HCT116 (cell line): Measurements from ENCODE around the gene CXCL1. TPM values are rescaled to one million over a fixed set of nuclear protein-coding genes. Genes with fewer than 3 reads are reported as not detected.

Experiments used
- ATAC-seq: fragments of 200-7000 bp; cut with Tn5 transposase; 2 replicates; pipeline ENCODE4 v1.9.1; 2020; ENCODE audit warnings: mild to moderate bottlenecking, moderate library complexity
- BruUV-seq: library from RNA; stranded (reverse); fragments of 400-500 nt; replicated peaks from 2 replicates; lab custom pipeline; 2021; lab: Mats Ljungman, UMichigan
- CTCF ChIA-PET: fragments of 300-600 bp; sonication (Branson Sonifier 250); formaldehyde crosslinking; loops from one replicate; lab custom pipeline; 2021; ENCODE audit warnings: antibody characterized with exemption; lab: Charles Lee
- POLR2A ChIA-PET: fragments of 300-600, 350-600 bp; sonication (Branson Sonifier 250); formaldehyde crosslinking; loops from one replicate; lab custom pipeline; 2021; ENCODE audit warnings: antibody characterized with exemption; lab: Charles Lee
- RAD21 ChIA-PET, 2 experiments: fragments of 300-600 bp; sonication (Branson Sonifier 250); formaldehyde crosslinking; loops; one replicate each; lab custom pipeline; 2023; ENCODE audit warnings: low total read pairs in 2 of 2; ENCODE audit not compliant: uncharacterized antibody in 2 of 2, unreplicated experiment in 2 of 2, low non-redundant PET in 1 of 2; lab: Charles Lee
- DNase-seq: peaks from one replicate; pipeline ENCODE4 v3.0.0-alpha.2; 2010; ENCODE audit warnings: low read depth, low spot score
- H2AFZ ChIP-seq: fragments of 200-600 bp; shearing (Covaris generic), sonication (generic); 2 replicates; pipeline ENCODE4 v1.6.1; 2017; ENCODE audit warnings: low read depth, mixed run types, mixed read lengths, antibody characterized with exemption, low read length; ENCODE audit not compliant: poor library complexity, severe bottlenecking
- H3K27ac ChIP-seq: 2 replicates; pipeline ENCODE4 v1.5.1; 2012; ENCODE audit warnings: low read depth, low read length
- H3K27me3 ChIP-seq: fragments of 200-600 bp; sonication (generic); 2 replicates; pipeline ENCODE4 v1.6.1; 2016; ENCODE audit warnings: mixed run types, low read length, mixed read lengths; ENCODE audit not compliant: insufficient read depth
- H3K36me3 ChIP-seq, 2 experiments: fragments of 200-500 bp in 1 of 2; fragments of 200-600 bp in 1 of 2; sonication (Bioruptor generic) in 1 of 2; sonication (generic) in 1 of 2; 2 replicates each; pipeline versions ENCODE4 v1.5.1 to v1.6.1; 2014 to 2016; ENCODE audit warnings: low read length in 2 of 2, inconsistent platforms in 1 of 2, mixed read lengths in 1 of 2, mixed run types in 1 of 2; ENCODE audit not compliant: insufficient read depth in 2 of 2, control insufficient read depth in 1 of 2
- H3K4me1 ChIP-seq, 2 experiments: fragments of 200-600 bp in 1 of 2; sonication (generic) in 1 of 2; 2 replicates each; pipeline versions ENCODE4 v1.5.1 to v1.6.1; 2012 to 2017; ENCODE audit warnings: low read length in 2 of 2, inconsistent platforms in 1 of 2, mild to moderate bottlenecking in 1 of 2, mixed read lengths in 1 of 2, mixed run types in 1 of 2, moderate library complexity in 1 of 2; ENCODE audit not compliant: insufficient read depth in 2 of 2, control insufficient read depth in 1 of 2
- H3K4me2 ChIP-seq: fragments of 200-600 bp; sonication (generic); 2 replicates; pipeline ENCODE4 v1.6.1; 2017; ENCODE audit warnings: mixed run types, low read length, mixed read lengths
- H3K4me3 ChIP-seq, 2 experiments: fragments of 200-600 bp in 1 of 2; sonication (generic) in 1 of 2; replicated peaks in 1 of 2; 2 replicates each; pipeline ENCODE4 v1.5.1; 2011 to 2016; ENCODE audit warnings: low read length in 2 of 2, control low read depth in 1 of 2, low read depth in 1 of 2, mild to moderate bottlenecking in 1 of 2, mixed read lengths in 1 of 2, mixed run types in 1 of 2
- H3K79me2 ChIP-seq: fragments of 200-600 bp; sonication (generic); 2 replicates; pipeline ENCODE4 v1.6.1; 2017; ENCODE audit warnings: mild to moderate bottlenecking, mixed run types, low read length, moderate library complexity, mixed read lengths; ENCODE audit not compliant: insufficient read depth
- H3K9ac ChIP-seq: fragments of 200-600 bp; sonication (generic); 2 replicates; pipeline ENCODE4 v1.6.1; 2016; ENCODE audit warnings: low read length, mixed read lengths
- H3K9me2 ChIP-seq: fragments of 200-600 bp; sonication (generic), shearing (Covaris generic); 2 replicates; pipeline ENCODE4 v1.6.1; 2017; ENCODE audit warnings: mixed run types, mild to moderate bottlenecking, moderate library complexity; ENCODE audit not compliant: insufficient read depth
- H3K9me3 ChIP-seq, 2 experiments: fragments of 200-500 bp in 1 of 2; fragments of 200-600 bp in 1 of 2; sonication (Bioruptor generic) in 1 of 2; sonication (generic) in 1 of 2; 2 replicates each; pipeline ENCODE4 v1.6.1; 2014 to 2017; ENCODE audit warnings: low read length in 2 of 2, mixed read lengths in 2 of 2, inconsistent platforms in 1 of 2, low read depth in 1 of 2, mild to moderate bottlenecking in 1 of 2, mixed run types in 1 of 2, moderate library complexity in 1 of 2; ENCODE audit not compliant: control insufficient read depth in 1 of 2, insufficient read depth in 1 of 2
- H4K20me1 ChIP-seq: fragments of 200-600 bp; sonication (generic), shearing (Covaris generic); 2 replicates; pipeline ENCODE4 v1.6.1; 2017; ENCODE audit warnings: mixed run types, mild to moderate bottlenecking, moderate library complexity; ENCODE audit not compliant: insufficient read depth
- CBX3 ChIP-seq: IDR thresholded peaks from 2 replicates; pipeline ENCODE4 v1.6.1; 2012; ENCODE audit warnings: low read depth
- CEBPB ChIP-seq: IDR thresholded peaks from 2 replicates; pipeline ENCODE4 v1.6.1; 2012; ENCODE audit warnings: low read depth
- ELF1 ChIP-seq: IDR thresholded peaks from 2 replicates; pipeline ENCODE4 v1.6.1; 2012; ENCODE audit warnings: low read depth, borderline replicate concordance
- EZH2 ChIP-seq: fragments of 200-600 bp; sonication (generic); IDR thresholded peaks from 2 replicates; pipeline ENCODE4 v1.6.1; 2017; ENCODE audit warnings: antibody characterized with exemption, mixed run types
- EZH2phosphoT487 ChIP-seq: fragments of 200-600 bp; IDR thresholded peaks from 2 replicates; pipeline ENCODE4 v1.6.1; 2018; ENCODE audit warnings: antibody characterized with exemption, borderline replicate concordance
- POLR2A ChIP-seq: IDR thresholded peaks from 2 replicates; pipeline ENCODE4 v1.7.0; 2011; ENCODE audit warnings: borderline replicate concordance; ENCODE audit not compliant: insufficient read depth, insufficient read length; ENCODE audit errors: extremely low read depth
- SIN3A ChIP-seq: IDR thresholded peaks from 2 replicates; pipeline ENCODE4 v1.6.1; 2012; ENCODE audit warnings: low read depth
- SP1 ChIP-seq: IDR thresholded peaks from 2 replicates; pipeline ENCODE4 v1.6.1; 2012; ENCODE audit warnings: low read depth
- SRF ChIP-seq: IDR thresholded peaks from 2 replicates; pipeline ENCODE4 v1.6.1; 2012; ENCODE audit warnings: low read depth
- TCF7L2 ChIP-seq: IDR thresholded peaks from 2 replicates; pipeline ENCODE4 v1.7.0; 2011; ENCODE audit warnings: borderline replicate concordance, inconsistent platforms; ENCODE audit not compliant: insufficient read depth, insufficient read length; ENCODE audit errors: extremely low read depth
- ZFX ChIP-seq: fragments of 450-650 bp; IDR thresholded peaks from 2 replicates; pipeline ENCODE4 v1.6.1; 2017
- ZNF274 ChIP-seq: fragments of 200-500 bp; sonication (Bioruptor generic); IDR thresholded peaks from 2 replicates; pipeline ENCODE4 v1.6.1; 2014; ENCODE audit warnings: mild to moderate bottlenecking, low read depth, low read length, inconsistent platforms
- intact Hi-C: fragments of 100-400 bp; cut with micrococcal nuclease; formaldehyde crosslinking; loops from 2 replicates; pipeline ENCODE4 v1.10.0; 2022
- total RNA-seq: library from RNA; stranded (reverse); gene quantifications from one replicate; pipeline ENCODE4 v1.2.1, GENCODE V29; 2021; ENCODE audit not compliant: unreplicated experiment
- TF ChIP-seq, protein P1 (sequence below): IDR thresholded peaks from 2 replicates; pipeline ENCODE4 v1.6.1; 2012; ENCODE audit warnings: low read depth
- TF ChIP-seq, protein P2 (sequence below): IDR thresholded peaks from 2 replicates; pipeline ENCODE4 v1.6.1; 2012

CXCL1 gene
- total RNA-seq, 1 experiment from 2014 or later: 2.5 TPM

DNA sequence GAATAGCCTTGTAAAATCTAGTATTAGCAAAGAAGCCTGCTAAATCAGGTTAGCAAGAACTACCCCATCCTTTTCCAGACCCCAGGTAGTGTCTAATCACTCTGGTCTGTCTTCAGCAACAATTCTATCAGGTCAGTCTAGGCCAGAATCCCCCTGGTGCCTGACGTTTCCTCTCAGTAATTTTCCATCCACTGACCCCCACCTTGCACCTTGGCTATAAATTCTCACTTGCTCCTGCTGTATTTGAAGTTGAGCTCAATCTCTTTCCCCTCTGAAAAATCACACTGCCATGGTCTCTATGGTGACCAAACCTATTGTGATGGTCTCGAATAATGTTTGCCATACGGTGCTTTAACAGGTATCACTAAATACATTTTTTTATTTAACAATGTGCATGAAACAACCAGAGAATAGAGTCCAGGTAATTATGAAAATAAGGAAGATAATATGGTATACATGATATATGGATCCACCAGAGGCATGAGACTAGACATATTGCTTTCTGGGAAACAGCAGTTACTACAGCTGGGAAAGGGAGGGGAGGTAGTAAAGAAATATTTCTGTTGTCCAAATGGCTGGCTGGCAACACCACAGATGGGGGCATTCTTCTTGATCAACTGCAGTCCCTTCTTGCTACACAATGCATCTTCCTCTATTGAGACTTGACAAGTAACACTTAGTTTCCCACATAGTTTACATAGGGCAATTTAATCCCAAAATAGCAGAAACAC, 33.8 kb downstream of the CXCL1 start:
- no peaks in the 10 kb centered on the region for H3K79me2 ChIP-seq
- no peaks in the 10 kb centered on the region for H3K27me3 ChIP-seq
- H3K9ac ChIP-seq: no peak overlapping the region
- no peak for TF ChIP-seq ELF1
- TF ChIP-seq SP1: no peak
- TF ChIP-seq SRF: no peak
- no peak for TF ChIP-seq TCF7L2
- TF ChIP-seq ZFX: no peak
- TF ChIP-seq EZH2: no peak
- TF ChIP-seq CEBPB: no peak
- TF ChIP-seq, protein P1, sequence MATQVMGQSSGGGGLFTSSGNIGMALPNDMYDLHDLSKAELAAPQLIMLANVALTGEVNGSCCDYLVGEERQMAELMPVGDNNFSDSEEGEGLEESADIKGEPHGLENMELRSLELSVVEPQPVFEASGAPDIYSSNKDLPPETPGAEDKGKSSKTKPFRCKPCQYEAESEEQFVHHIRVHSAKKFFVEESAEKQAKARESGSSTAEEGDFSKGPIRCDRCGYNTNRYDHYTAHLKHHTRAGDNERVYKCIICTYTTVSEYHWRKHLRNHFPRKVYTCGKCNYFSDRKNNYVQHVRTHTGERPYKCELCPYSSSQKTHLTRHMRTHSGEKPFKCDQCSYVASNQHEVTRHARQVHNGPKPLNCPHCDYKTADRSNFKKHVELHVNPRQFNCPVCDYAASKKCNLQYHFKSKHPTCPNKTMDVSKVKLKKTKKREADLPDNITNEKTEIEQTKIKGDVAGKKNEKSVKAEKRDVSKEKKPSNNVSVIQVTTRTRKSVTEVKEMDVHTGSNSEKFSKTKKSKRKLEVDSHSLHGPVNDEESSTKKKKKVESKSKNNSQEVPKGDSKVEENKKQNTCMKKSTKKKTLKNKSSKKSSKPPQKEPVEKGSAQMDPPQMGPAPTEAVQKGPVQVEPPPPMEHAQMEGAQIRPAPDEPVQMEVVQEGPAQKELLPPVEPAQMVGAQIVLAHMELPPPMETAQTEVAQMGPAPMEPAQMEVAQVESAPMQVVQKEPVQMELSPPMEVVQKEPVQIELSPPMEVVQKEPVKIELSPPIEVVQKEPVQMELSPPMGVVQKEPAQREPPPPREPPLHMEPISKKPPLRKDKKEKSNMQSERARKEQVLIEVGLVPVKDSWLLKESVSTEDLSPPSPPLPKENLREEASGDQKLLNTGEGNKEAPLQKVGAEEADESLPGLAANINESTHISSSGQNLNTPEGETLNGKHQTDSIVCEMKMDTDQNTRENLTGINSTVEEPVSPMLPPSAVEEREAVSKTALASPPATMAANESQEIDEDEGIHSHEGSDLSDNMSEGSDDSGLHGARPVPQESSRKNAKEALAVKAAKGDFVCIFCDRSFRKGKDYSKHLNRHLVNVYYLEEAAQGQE: no peak
- no peak for TF ChIP-seq EZH2phosphoT487
- TF ChIP-seq POLR2A: no peak
- TF ChIP-seq, protein P2, sequence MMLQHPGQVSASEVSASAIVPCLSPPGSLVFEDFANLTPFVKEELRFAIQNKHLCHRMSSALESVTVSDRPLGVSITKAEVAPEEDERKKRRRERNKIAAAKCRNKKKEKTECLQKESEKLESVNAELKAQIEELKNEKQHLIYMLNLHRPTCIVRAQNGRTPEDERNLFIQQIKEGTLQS: no peak
- no peak for TF ChIP-seq ZNF274
- no peak for TF ChIP-seq CBX3
- no peak for TF ChIP-seq SIN3A
- ChIA-PET CTCF (no interaction called here), POLR2A (no interaction called here), RAD21 (no interaction called here)
- DNase-seq: no peak
- H3K4me1 ChIP-seq: no peaks in the 10 kb centered on the region
- no peak for ATAC-seq
- H3K36me3 ChIP-seq: no peaks in the 10 kb centered on the region
- H3K4me3 ChIP-seq: no peak overlapping the region
- H3K4me2 ChIP-seq: no peak overlapping the region
- BruUV-seq: no TSS peak
- H3K9me3 ChIP-seq: no peaks in the 10 kb centered on the region
- H4K20me1 ChIP-seq: no peaks in the 10 kb centered on the region
- no peak overlapping the region for H2AFZ ChIP-seq
- no peaks in the 10 kb centered on the region for H3K9me2 ChIP-seq
- intact Hi-C loops: no loop called here
- H3K27ac ChIP-seq: no peak overlapping the region
